ENCODE results near the gene THRB.

Gene THRB

DNA sequence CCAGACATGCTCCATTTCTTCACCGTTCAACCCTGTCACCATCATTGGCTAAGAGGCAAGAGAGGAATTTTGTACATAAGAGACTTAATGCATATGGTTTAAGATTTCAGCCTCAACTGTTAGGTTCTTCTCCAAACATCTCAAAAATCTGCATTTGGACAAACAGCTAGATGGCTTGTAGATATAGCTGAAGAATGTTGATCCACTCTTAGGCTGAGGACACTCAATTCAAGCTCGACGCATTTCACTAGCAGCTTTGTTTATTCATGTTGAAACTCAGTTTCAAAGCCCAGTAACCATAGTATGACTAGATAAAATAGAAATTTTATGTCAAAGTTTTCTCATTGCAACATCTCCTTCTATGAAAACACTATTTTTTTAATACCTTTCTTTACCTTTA is 208.2 kb downstream of the THRB start:
- H3K36me3 ChIP-seq (ENCODE audit: control insufficient read depth, insufficient read depth, low read length), result no peaks in the 10 kb centered on the region
- H3K4me3 ChIP-seq (replicated peaks; ENCODE audit: low read depth, low read length), result no peak overlapping the region
- no peaks in the 10 kb centered on the region for H3K27me3 ChIP-seq (replicated peaks; ENCODE audit: control insufficient read depth, insufficient read depth, low read length)
- DNase-seq (ENCODE audit: extremely low read depth, insufficient read length), result no peak
- TF ChIP-seq, protein P1, sequence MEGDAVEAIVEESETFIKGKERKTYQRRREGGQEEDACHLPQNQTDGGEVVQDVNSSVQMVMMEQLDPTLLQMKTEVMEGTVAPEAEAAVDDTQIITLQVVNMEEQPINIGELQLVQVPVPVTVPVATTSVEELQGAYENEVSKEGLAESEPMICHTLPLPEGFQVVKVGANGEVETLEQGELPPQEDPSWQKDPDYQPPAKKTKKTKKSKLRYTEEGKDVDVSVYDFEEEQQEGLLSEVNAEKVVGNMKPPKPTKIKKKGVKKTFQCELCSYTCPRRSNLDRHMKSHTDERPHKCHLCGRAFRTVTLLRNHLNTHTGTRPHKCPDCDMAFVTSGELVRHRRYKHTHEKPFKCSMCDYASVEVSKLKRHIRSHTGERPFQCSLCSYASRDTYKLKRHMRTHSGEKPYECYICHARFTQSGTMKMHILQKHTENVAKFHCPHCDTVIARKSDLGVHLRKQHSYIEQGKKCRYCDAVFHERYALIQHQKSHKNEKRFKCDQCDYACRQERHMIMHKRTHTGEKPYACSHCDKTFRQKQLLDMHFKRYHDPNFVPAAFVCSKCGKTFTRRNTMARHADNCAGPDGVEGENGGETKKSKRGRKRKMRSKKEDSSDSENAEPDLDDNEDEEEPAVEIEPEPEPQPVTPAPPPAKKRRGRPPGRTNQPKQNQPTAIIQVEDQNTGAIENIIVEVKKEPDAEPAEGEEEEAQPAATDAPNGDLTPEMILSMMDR (IDR thresholded peaks at IDR 0.05; ENCODE audit: insufficient read depth, low read length, poor library complexity, severe bottlenecking), result no peak

DNA sequence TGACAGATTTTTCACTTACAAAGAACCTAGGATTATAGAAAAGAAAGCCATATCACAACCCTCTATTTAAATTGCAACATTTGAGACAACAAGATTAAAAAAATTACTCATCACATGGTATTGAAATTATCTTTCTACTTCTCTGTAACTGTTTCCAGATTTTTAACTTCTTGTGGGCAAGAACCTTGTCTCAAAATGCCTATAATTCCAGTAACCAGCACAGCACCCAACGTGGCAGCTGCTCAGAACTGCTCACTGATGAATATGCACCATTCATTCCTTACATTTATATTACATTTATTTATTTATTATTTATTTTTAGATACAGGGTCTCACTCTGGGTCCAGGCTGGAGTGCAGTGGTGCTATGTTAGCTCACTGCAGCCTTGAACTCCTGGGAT is 216.1 kb downstream of the THRB start:
- no peaks in the 10 kb centered on the region for H3K36me3 ChIP-seq (ENCODE audit: control insufficient read depth, insufficient read depth, low read length)
- DNase-seq (ENCODE audit: extremely low read depth, insufficient read length), result no peak
- H3K4me3 ChIP-seq (replicated peaks; ENCODE audit: low read depth, low read length), result no peak overlapping the region
- TF ChIP-seq, protein P1 (IDR thresholded peaks at IDR 0.05; ENCODE audit: insufficient read depth, low read length, poor library complexity, severe bottlenecking), result no peak
- no peaks in the 10 kb centered on the region for H3K27me3 ChIP-seq (replicated peaks; ENCODE audit: control insufficient read depth, insufficient read depth, low read length)

DNA sequence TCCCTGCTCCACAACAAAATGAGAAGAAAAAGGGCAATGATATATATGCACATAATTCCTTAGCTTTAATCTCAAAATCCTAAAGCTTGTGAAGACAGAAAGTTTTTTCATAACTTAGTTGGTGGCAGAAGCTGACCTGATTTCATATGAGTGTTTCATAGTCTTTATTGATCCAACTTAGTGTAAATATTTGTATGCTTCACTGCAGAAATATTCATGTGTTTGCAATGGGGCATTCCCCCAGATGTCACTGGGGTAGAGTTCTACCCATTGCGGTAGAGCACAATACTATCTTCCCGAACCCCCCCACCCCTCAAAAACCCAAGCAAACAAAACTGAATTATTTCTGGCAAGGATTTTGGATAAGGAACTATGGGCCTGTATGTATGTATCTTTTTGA is 221.2 kb downstream of the THRB start:
- H3K27me3 ChIP-seq (replicated peaks; ENCODE audit: control insufficient read depth, insufficient read depth, low read length), result no peaks in the 10 kb centered on the region
- TF ChIP-seq, protein P1 (IDR thresholded peaks at IDR 0.05; ENCODE audit: insufficient read depth, low read length, poor library complexity, severe bottlenecking), result no peak
- DNase-seq (ENCODE audit: extremely low read depth, insufficient read length), result no peak
- no peak overlapping the region for H3K4me3 ChIP-seq (replicated peaks; ENCODE audit: low read depth, low read length)
- H3K36me3 ChIP-seq (ENCODE audit: control insufficient read depth, insufficient read depth, low read length), result no peaks in the 10 kb centered on the region

DNA sequence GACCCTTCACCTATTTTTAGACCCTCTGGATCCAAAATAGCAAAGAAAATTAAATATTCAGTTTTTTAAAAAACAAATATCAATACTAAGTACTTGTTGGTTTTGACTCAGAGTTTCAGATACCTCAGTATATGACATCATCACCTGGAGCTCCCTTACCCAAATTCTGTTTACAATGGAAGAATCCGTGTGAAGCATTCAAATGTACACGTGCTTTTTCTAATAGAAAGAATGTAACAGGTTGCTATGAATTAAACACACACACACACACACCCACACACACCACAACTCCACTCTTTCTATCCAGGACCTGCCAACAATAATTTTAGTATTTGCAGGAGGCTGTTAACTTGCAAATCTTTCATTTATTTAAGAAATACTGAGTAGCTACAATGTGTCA is 221.8 kb downstream of the THRB start:
- Histone ChIP-seq H3K36me3 (ENCODE audit: control insufficient read depth, insufficient read depth, low read length) (no peaks in the 10 kb centered on the region), H3K4me3 (replicated peaks; ENCODE audit: low read depth, low read length) (no peak overlapping the region), H3K27me3 (replicated peaks; ENCODE audit: control insufficient read depth, insufficient read depth, low read length) (no peaks in the 10 kb centered on the region)
- DNase-seq (ENCODE audit: extremely low read depth, insufficient read length), result no peak
- TF ChIP-seq, protein P1 (IDR thresholded peaks at IDR 0.05; ENCODE audit: insufficient read depth, low read length, poor library complexity, severe bottlenecking), result no peak

DNA sequence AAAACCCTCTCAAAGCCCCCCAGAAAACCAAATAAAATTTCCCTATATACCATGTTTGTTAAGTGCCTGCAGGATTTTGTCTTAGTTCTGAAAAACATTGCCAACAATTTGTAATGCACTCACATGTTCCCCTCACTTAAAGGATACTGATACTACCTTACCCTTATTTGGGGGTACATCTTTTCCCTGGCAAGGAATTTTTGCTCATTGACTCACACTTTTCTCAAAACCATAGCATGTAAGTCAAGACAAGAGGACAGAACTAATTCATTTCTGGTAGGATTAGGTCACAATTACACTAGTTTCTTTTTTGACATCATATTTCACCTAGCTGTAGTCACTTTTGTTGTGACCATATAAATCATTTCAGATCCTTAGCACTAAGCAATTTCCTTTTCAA is 222.2 kb downstream of the THRB start:
- DNase-seq (ENCODE audit: extremely low read depth, insufficient read length), result no peak
- no peak overlapping the region for H3K4me3 ChIP-seq (replicated peaks; ENCODE audit: low read depth, low read length)
- TF ChIP-seq, protein P1 (IDR thresholded peaks at IDR 0.05; ENCODE audit: insufficient read depth, low read length, poor library complexity, severe bottlenecking), result no peak
- H3K36me3 ChIP-seq (ENCODE audit: control insufficient read depth, insufficient read depth, low read length), result no peaks in the 10 kb centered on the region
- H3K27me3 ChIP-seq (replicated peaks; ENCODE audit: control insufficient read depth, insufficient read depth, low read length), result no peaks in the 10 kb centered on the region

DNA sequence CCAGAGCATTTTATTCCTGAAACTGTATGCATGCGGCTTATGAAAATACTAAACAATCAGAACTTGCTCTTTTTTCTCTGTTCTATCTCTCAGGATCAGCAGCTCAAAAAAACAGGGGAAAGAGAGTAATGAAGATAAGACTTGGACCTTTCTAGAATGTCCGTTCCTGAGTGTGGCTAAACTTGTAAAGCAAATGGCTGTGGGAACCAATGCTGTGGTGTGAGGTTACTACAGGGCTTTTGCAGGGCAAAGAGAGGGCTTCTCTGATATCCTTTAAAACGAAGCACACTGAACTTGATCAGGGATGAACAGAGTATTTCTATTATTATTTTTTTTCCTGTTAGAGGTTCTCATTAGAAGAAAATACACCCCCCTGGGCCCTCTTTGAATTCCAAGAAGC is 223.4 kb downstream of the THRB start:
- Histone ChIP-seq H3K4me3 (replicated peaks; ENCODE audit: low read depth, low read length) (no peak overlapping the region), H3K36me3 (ENCODE audit: control insufficient read depth, insufficient read depth, low read length) (no peaks in the 10 kb centered on the region), H3K27me3 (replicated peaks; ENCODE audit: control insufficient read depth, insufficient read depth, low read length) (no peaks in the 10 kb centered on the region)
- TF ChIP-seq, protein P1 (IDR thresholded peaks at IDR 0.05; ENCODE audit: insufficient read depth, low read length, poor library complexity, severe bottlenecking), result no peak
- no peak for DNase-seq (ENCODE audit: extremely low read depth, insufficient read length)

Data from GM06990 (cell line).